Measurements from ENCODE around the gene PPM1H. TPM values are rescaled to one million over a fixed set of nuclear protein-coding genes. Genes with fewer than 3 reads are reported as not detected.

The PPM1H gene
- total RNA-seq, 2 donors from 2014 or later = 46.4 to 74.4 TPM

GRCh38 chr12:62919838-62920237 is 15.1 kb downstream of the PPM1H start:
- Mint-ChIP-seq H3K27me3 (ENCODE audit: insufficient read depth) (peaks cover 4% of the 10 kb centered on the region), H3K36me3 (ENCODE audit: low read depth) (peaks cover 10% of the 10 kb centered on the region), H3K9me3 (no peaks in the 10 kb centered on the region), H3K4me1 (peaks cover 30% of the 10 kb centered on the region), H3K27ac (no peak overlapping the region), H3K4me3 (no peak overlapping the region)
- H3K27ac ChIP-seq (ENCODE audit: low read depth, low read length) = no peak overlapping the region
- H3K9me3 ChIP-seq (ENCODE audit: control insufficient read depth, low read length) = no peaks in the 10 kb centered on the region
- no peaks in the 10 kb centered on the region for H3K36me3 ChIP-seq (ENCODE audit: control insufficient read depth, insufficient read depth, low read length)
- no peak for DNase-seq
- no peak overlapping the region for H3K4me3 ChIP-seq (ENCODE audit: low read length)
- no peak overlapping the region for H3K9ac ChIP-seq (ENCODE audit: extremely low read depth, low read length, poor library complexity, severe bottlenecking)
- peaks cover 2% of the 10 kb centered on the region for H3K4me1 ChIP-seq (ENCODE audit: control insufficient read depth, insufficient read depth, low read length)
- 60 to 86% methylated on average over 1 to 2 of the region's 2 CpGs for WGBS, 2 experiments (ENCODE audit: insufficient coverage in 1 of 2, insufficient read length in 1 of 2)
- TF ChIP-seq, protein P1, sequence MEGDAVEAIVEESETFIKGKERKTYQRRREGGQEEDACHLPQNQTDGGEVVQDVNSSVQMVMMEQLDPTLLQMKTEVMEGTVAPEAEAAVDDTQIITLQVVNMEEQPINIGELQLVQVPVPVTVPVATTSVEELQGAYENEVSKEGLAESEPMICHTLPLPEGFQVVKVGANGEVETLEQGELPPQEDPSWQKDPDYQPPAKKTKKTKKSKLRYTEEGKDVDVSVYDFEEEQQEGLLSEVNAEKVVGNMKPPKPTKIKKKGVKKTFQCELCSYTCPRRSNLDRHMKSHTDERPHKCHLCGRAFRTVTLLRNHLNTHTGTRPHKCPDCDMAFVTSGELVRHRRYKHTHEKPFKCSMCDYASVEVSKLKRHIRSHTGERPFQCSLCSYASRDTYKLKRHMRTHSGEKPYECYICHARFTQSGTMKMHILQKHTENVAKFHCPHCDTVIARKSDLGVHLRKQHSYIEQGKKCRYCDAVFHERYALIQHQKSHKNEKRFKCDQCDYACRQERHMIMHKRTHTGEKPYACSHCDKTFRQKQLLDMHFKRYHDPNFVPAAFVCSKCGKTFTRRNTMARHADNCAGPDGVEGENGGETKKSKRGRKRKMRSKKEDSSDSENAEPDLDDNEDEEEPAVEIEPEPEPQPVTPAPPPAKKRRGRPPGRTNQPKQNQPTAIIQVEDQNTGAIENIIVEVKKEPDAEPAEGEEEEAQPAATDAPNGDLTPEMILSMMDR (conservative IDR thresholded peaks at IDR 0.05) = no peak
- H3K27me3 ChIP-seq (ENCODE audit: control insufficient read depth, insufficient read depth, low read length, poor library complexity, severe bottlenecking) = peaks cover 9% of the 10 kb centered on the region

GRCh38 chr12:62917926-62918325 is 17.0 kb downstream of the PPM1H start:
- no peaks in the 10 kb centered on the region for H3K9me3 ChIP-seq (ENCODE audit: control insufficient read depth, low read length)
- no peak overlapping the region for H3K27ac ChIP-seq (ENCODE audit: low read depth, low read length)
- peaks cover 24% of the 10 kb centered on the region for H3K27me3 ChIP-seq (ENCODE audit: control insufficient read depth, insufficient read depth, low read length, poor library complexity, severe bottlenecking)
- Mint-ChIP-seq H3K4me1 (peaks cover 45% of the 10 kb centered on the region), H3K36me3 (ENCODE audit: low read depth) (peaks cover 10% of the 10 kb centered on the region), H3K27me3 (ENCODE audit: insufficient read depth) (peaks cover 19% of the 10 kb centered on the region), H3K27ac (no peak overlapping the region), H3K9me3 (no peaks in the 10 kb centered on the region), H3K4me3 (no peak overlapping the region)
- H3K9ac ChIP-seq (ENCODE audit: extremely low read depth, low read length, poor library complexity, severe bottlenecking) = no peak overlapping the region
- WGBS, 2 experiments (ENCODE audit: insufficient coverage in 1 of 2, insufficient read length in 1 of 2) = 90% methylated on average over 1 of the region's 1 CpG; no CpG with 5 or more reads in 1 of the 2 experiments
- peaks cover 2% of the 10 kb centered on the region for H3K4me1 ChIP-seq (ENCODE audit: control insufficient read depth, insufficient read depth, low read length)
- TF ChIP-seq, protein P1 (conservative IDR thresholded peaks at IDR 0.05) = no peak
- no peak overlapping the region for H3K4me3 ChIP-seq (ENCODE audit: low read length)
- DNase-seq = no peak
- H3K36me3 ChIP-seq (ENCODE audit: control insufficient read depth, insufficient read depth, low read length) = no peaks in the 10 kb centered on the region

DNA sequence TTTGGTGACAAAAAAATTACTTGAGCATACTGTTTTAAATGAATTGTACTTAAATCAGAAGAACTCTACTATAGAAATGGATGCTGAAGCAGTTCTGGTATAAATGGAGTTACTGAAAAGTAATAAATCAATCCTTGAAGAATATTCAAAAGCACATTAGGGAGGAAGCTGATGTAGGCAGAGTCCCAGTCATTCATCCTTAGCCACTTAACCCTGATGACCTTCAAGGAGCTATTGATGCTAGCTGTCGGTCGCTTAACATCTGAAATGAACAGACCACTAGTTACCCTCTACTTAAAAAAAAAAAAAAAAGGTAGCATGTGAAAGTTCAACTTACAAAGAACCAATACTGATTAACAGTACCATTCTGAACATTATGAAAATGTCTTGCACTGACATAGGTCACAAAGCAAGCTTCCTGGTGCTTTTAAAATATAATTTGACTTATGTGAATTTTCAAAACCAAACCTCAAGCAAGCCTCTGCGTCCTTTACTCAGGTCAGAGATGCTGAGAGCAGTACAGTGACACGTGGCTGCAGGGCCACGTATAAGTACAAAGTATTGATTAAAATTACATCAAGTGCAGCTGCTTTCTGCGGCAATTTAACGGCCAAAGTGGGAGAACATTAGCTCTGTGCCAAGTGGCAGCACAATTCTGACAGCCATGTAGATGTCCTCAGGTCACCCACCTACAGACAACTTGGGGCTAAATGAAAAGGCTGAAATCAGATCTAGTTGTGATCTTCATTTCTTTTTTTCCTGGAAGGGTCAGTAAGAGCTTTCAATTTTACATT is 18.1 kb downstream of the PPM1H start:
- no peak overlapping the region for H3K27ac Mint-ChIP-seq
- Histone ChIP-seq H3K4me1 (ENCODE audit: control insufficient read depth, insufficient read depth, low read length) (peaks cover 6% of the 10 kb centered on the region), H3K27ac (ENCODE audit: low read depth, low read length) (no peak overlapping the region), H3K4me3 (ENCODE audit: low read length) (no peak overlapping the region), H3K9me3 (ENCODE audit: control insufficient read depth, low read length) (no peaks in the 10 kb centered on the region), H3K36me3 (ENCODE audit: control insufficient read depth, insufficient read depth, low read length) (no peaks in the 10 kb centered on the region), H3K27me3 (ENCODE audit: control insufficient read depth, insufficient read depth, low read length, poor library complexity, severe bottlenecking) (peaks cover 27% of the 10 kb centered on the region), H3K9ac (ENCODE audit: extremely low read depth, low read length, poor library complexity, severe bottlenecking) (no peak overlapping the region)
- H3K4me3 Mint-ChIP-seq = no peak overlapping the region
- H3K4me1 Mint-ChIP-seq = peaks cover 52% of the 10 kb centered on the region
- DNase-seq = peak; percentile 39
- H3K27me3 Mint-ChIP-seq (ENCODE audit: insufficient read depth) = peaks cover 20% of the 10 kb centered on the region
- H3K36me3 Mint-ChIP-seq (ENCODE audit: low read depth) = peaks cover 11% of the 10 kb centered on the region
- TF ChIP-seq, protein P1 (conservative IDR thresholded peaks at IDR 0.05) = no peak
- WGBS, 2 experiments (ENCODE audit: insufficient coverage in 1 of 2, insufficient read length in 1 of 2) = 83 to 85% methylated on average over 5 to 7 of the region's 7 CpGs
- no peaks in the 10 kb centered on the region for H3K9me3 Mint-ChIP-seq

Data from endodermal cell (in vitro differentiated cells).